AG10803 (cell line): ENCODE measurements around the gene TAF4.

Experiments
- DNase-seq: peaks from one replicate; pipeline ENCODE4 v3.0.0; 2010; ENCODE audit warnings: low read depth
- H3K4me3 ChIP-seq: 2 replicates; pipeline ENCODE4 v1.5.1; 2011; ENCODE audit warnings: mild to moderate bottlenecking, low read length, control low read depth
- CTCF ChIP-seq: conservative IDR thresholded peaks from 2 replicates; pipeline ENCODE4 v1.5.1; 2011; ENCODE audit warnings: mild to moderate bottlenecking, low read length, control low read depth, inconsistent platforms

The TAF4 gene

GRCh38 chr20:62103508-62104233 is 38.0 kb upstream of the TAF4 start:
- TF ChIP-seq CTCF, result no peak
- no peak for DNase-seq
- H3K4me3 ChIP-seq, result no peak overlapping the region

- no peak for TF ChIP-seq CTCF
- H3K4me3 ChIP-seq, result no peak overlapping the region
- no peak for DNase-seq
Measured at GRCh38 chr20:62101078-62101477, 35.4 kb upstream of the TAF4 start.

- no peak for DNase-seq
- no peak for TF ChIP-seq CTCF
- H3K4me3 ChIP-seq, result no peak overlapping the region
Measured at GRCh38 chr20:62097881-62098407, 32.3 kb upstream of the TAF4 start.

GRCh38 chr20:62096421-62097380 is 31.0 kb upstream of the TAF4 start:
- no peak for TF ChIP-seq CTCF
- DNase-seq, result no peak
- H3K4me3 ChIP-seq, result no peak overlapping the region

GRCh38 chr20:62089393-62089792 is 23.7 kb upstream of the TAF4 start:
- no peak for DNase-seq
- no peak overlapping the region for H3K4me3 ChIP-seq
- TF ChIP-seq CTCF, result no peak

- DNase-seq, result peak; percentile 63
- no peak overlapping the region for H3K4me3 ChIP-seq
- no peak for TF ChIP-seq CTCF
Measured at GRCh38 chr20:62088258-62089127, 22.8 kb upstream of the TAF4 start.
